GM12892 (cell line): ENCODE data around the gene PEPD.

ENCODE experiments used
- POLR2A ChIP-seq: IDR thresholded peaks from 2 replicates; pipeline ENCODE4 v1.6.1; 2011; ENCODE audit warnings: low read depth, low read length, control low read depth
- POLR2AphosphoS5 ChIP-seq: IDR thresholded peaks from 2 replicates; pipeline ENCODE4 v1.6.1; 2011; ENCODE audit warnings: low read depth, low read length, control low read depth
- TAF1 ChIP-seq: IDR thresholded peaks from 2 replicates; pipeline ENCODE4 v1.6.1; 2011; ENCODE audit warnings: low read depth, mild to moderate bottlenecking, control low read depth, low read length, borderline replicate concordance

GRCh38 chr19:33532859-33533460 is 11.4 kb upstream of the PEPD start:
- TF ChIP-seq POLR2A (no peak), POLR2AphosphoS5 (no peak), TAF1 (no peak)
